Glutamatergic neuron (in vitro differentiated cells): ENCODE measurements around the gene TSPAN18. TPM values are rescaled to one million over a fixed set of nuclear protein-coding genes. Genes with fewer than 3 reads are reported as not detected.
A peak's percentile ranks its signal among the peaks of the same experiment; 100 is the strongest.

ENCODE experiments used
- DNase-seq: peaks from one replicate; pipeline ENCODE4 v3.0.0; 2022
- H3K27ac Mint-ChIP-seq: one replicate; pipeline ENCODE4 v1.8.0; 2020; ENCODE audit warnings: mild to moderate bottlenecking, mixed read lengths, inconsistent platforms; ENCODE audit not compliant: unreplicated experiment
- H3K27me3 Mint-ChIP-seq: one replicate; pipeline ENCODE4 v1.8.0; 2020; ENCODE audit warnings: mild to moderate bottlenecking, moderate library complexity, mixed read lengths, inconsistent platforms; ENCODE audit not compliant: unreplicated experiment
- H3K36me3 Mint-ChIP-seq: one replicate; pipeline ENCODE4 v1.8.0; 2020; ENCODE audit warnings: mild to moderate bottlenecking, mixed read lengths, inconsistent platforms; ENCODE audit not compliant: unreplicated experiment
- H3K4me1 Mint-ChIP-seq: one replicate; pipeline ENCODE4 v1.8.0; 2020; ENCODE audit warnings: mild to moderate bottlenecking, low read depth, mixed read lengths, inconsistent platforms; ENCODE audit not compliant: unreplicated experiment
- H3K4me3 Mint-ChIP-seq: one replicate; pipeline ENCODE4 v1.8.0; 2020; ENCODE audit warnings: mild to moderate bottlenecking, mixed read lengths, inconsistent platforms; ENCODE audit not compliant: unreplicated experiment
- H3K9me3 Mint-ChIP-seq: one replicate; pipeline ENCODE4 v1.8.0; 2020; ENCODE audit warnings: mild to moderate bottlenecking, moderate library complexity, mixed read lengths, inconsistent platforms; ENCODE audit not compliant: unreplicated experiment
- CTCF ChIP-seq: fragments of 200-600 bp; sonication (generic); IDR thresholded peaks from one replicate; pipeline ENCODE4 v1.5.0; 2021; ENCODE audit not compliant: partially characterized antibody, unreplicated experiment
- total RNA-seq: library from RNA; stranded (reverse); fragmentation: NEBNext Ultra II Directional; extraction: Animal tissue kit (Norgen Biotek cat#: 25700); gene quantifications from one replicate; pipeline ENCODE4 v1.2.1, GENCODE V29; 2021; ENCODE audit not compliant: unreplicated experiment

Gene TSPAN18
- total RNA-seq, 1 donor from 2014 or later: 80.4 TPM

- H3K4me1 Mint-ChIP-seq: peaks cover 73% of the 10 kb centered on the region
- peaks cover 4% of the 10 kb centered on the region for H3K36me3 Mint-ChIP-seq
- H3K4me3 Mint-ChIP-seq: peak overlapping the region; percentile 77
- no peak for DNase-seq
- peaks cover 11% of the 10 kb centered on the region for H3K9me3 Mint-ChIP-seq
- H3K27me3 Mint-ChIP-seq: peaks cover 19% of the 10 kb centered on the region
- H3K27ac Mint-ChIP-seq: peak overlapping the region; percentile 92
- TF ChIP-seq CTCF: no peak
Observed at GRCh38 chr11:44941259-44942021, 214.7 kb downstream of the TSPAN18 start.

- DNase-seq: no peak
- peak overlapping the region; percentile 92 for H3K27ac Mint-ChIP-seq
- H3K9me3 Mint-ChIP-seq: peaks cover 17% of the 10 kb centered on the region
- no peak for TF ChIP-seq CTCF
- peaks cover 19% of the 10 kb centered on the region for H3K27me3 Mint-ChIP-seq
- peaks cover 4% of the 10 kb centered on the region for H3K36me3 Mint-ChIP-seq
- H3K4me1 Mint-ChIP-seq: peaks cover 80% of the 10 kb centered on the region
- peak overlapping the region; percentile 77 for H3K4me3 Mint-ChIP-seq
Observed at GRCh38 chr11:44942029-44942955, 215.5 kb downstream of the TSPAN18 start.

GRCh38 chr11:44943118-44943517, 216.4 kb downstream of the TSPAN18 start:
- H3K9me3 Mint-ChIP-seq: peaks cover 20% of the 10 kb centered on the region
- peaks cover 22% of the 10 kb centered on the region for H3K27me3 Mint-ChIP-seq
- peaks cover 4% of the 10 kb centered on the region for H3K36me3 Mint-ChIP-seq
- no peak for DNase-seq
- peak overlapping the region; percentile 92 for H3K27ac Mint-ChIP-seq
- peaks cover 84% of the 10 kb centered on the region for H3K4me1 Mint-ChIP-seq
- peak overlapping the region; percentile 81 for H3K4me3 Mint-ChIP-seq
- no peak for TF ChIP-seq CTCF

- peaks cover 20% of the 10 kb centered on the region for H3K9me3 Mint-ChIP-seq
Observed at GRCh38 chr11:44943696-44944095, 216.9 kb downstream of the TSPAN18 start.

More at GRCh38 chr11:44943696-44944095, 216.9 kb downstream of the TSPAN18 start:
- Mint-ChIP-seq H3K27ac (peak overlapping the region; percentile 86), H3K4me3 (peak overlapping the region; percentile 81), H3K4me1 (peaks cover 89% of the 10 kb centered on the region), H3K36me3 (peaks cover 4% of the 10 kb centered on the region), H3K27me3 (peaks cover 27% of the 10 kb centered on the region)
- DNase-seq: no peak
- TF ChIP-seq CTCF: no peak
